Heart left ventricle (tissue), 13 donors: ENCODE results near the gene NAB2.
A peak's percentile ranks its signal among the peaks of the same experiment; 100 is the strongest.

Source experiments
- POLR2A ChIP-seq, 2 donors: fragments of 450-650 bp; IDR thresholded peaks; one replicate each; pipeline ENCODE4 v1.6.1; 2017; ENCODE audit warnings: antibody characterized with exemption in 2 of 2, mild to moderate bottlenecking in 2 of 2, moderate library complexity in 2 of 2
- TF ChIP-seq, protein P1 (sequence below), 12 donors: fragments of 200-600 bp; sonication (generic) in 4 of 12; IDR thresholded peaks; one replicate each; pipeline versions ENCODE4 v1.5.0 to v1.8.0; 2018 to 2022; ENCODE audit warnings: antibody characterized with exemption in 12 of 12, mild to moderate bottlenecking in 5 of 12
- donor health status: ischemic (EF 13 %, LVEDD 7.1; RV severe dilation, severe dysfunction).
- donor health status: DM: no; HTN: yes; CAD: no.
- donor health status: DM: no; HTN: no; CAD: no.
- donor health status: ischemic (EF 25% LVEDD 6.9; RV normal size, moderate dysfunction).
- donor health status: ischemic (EF 25% LVEDD 5.7; RV mildly dilated, moderate dysfunction).
- donor health status: ischemic (EF 35%, LVEDD 5.7; RV mildly dilated, moderate dysfunction).
- donor health status: nonischemic (EF 11% LVEDD 7.7; RV severe dilation, severe dysfunction).
- donor health status: DM: yes; HTN: yes; CAD: no.
- donor health status: PGD.
- donor health status: ischemic (EF 29% LVEDD 5.4; RV normal size, mild dysfunction).
- donor health status: nonischemic (EF 23%, LVEDD 6.1; RV moderate dilation, normal function).

DNA sequence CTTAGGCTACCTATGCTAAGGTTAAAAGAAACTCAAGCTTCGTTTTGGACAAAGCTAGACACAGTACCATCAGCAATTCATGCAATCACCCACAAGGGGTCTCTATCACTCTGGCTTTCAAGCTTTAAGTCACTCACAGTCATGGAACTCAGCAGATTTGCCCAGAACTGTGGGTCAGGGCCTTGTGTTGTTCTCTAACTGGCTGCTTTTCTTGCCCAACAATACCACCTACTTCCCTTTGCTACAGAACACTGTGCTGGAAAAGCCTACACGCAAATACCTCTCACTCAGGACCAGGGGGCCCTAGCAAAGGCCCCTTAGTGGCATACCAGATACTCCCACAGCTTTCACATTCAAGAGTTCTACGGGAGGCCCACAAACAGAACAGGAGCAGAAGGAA is 19.4 kb upstream of the NAB2 start:
- TF ChIP-seq, protein P1, sequence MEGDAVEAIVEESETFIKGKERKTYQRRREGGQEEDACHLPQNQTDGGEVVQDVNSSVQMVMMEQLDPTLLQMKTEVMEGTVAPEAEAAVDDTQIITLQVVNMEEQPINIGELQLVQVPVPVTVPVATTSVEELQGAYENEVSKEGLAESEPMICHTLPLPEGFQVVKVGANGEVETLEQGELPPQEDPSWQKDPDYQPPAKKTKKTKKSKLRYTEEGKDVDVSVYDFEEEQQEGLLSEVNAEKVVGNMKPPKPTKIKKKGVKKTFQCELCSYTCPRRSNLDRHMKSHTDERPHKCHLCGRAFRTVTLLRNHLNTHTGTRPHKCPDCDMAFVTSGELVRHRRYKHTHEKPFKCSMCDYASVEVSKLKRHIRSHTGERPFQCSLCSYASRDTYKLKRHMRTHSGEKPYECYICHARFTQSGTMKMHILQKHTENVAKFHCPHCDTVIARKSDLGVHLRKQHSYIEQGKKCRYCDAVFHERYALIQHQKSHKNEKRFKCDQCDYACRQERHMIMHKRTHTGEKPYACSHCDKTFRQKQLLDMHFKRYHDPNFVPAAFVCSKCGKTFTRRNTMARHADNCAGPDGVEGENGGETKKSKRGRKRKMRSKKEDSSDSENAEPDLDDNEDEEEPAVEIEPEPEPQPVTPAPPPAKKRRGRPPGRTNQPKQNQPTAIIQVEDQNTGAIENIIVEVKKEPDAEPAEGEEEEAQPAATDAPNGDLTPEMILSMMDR (IDR thresholded peaks at IDR 0.05), result peak; percentile 77 to 92 (median 89)
- no peak for TF ChIP-seq POLR2A (IDR thresholded peaks at IDR 0.05)
